Stimulated activated CD8-positive, alpha-beta memory T cell treated with anti-CD3 and anti-CD28 coated beads, Interleukin-12 subunit alpha, Interleukin-12 subunit beta, amount 100 ng/mL, for 1 hour (primary cell): ENCODE data around the gene APOM.

Experiments used
- DNase-seq: peaks from one replicate; pipeline ENCODE4 v3.0.0-alpha.2; 2020; ENCODE audit warnings: low read depth

Gene APOM

GRCh38 chr6:31658158-31658688 is 2.5 kb downstream of the APOM start:
- DNase-seq: no peak

- DNase-seq: no peak
These were observed 3.4 kb downstream of the APOM start for GRCh38 chr6:31658983-31659648.

GRCh38 chr6:31659649-31660380 is 4.1 kb downstream of the APOM start:
- no peak for DNase-seq

GRCh38 chr6:31660381-31661261 is 4.9 kb downstream of the APOM start, which contains the start of gene C6orf47:
TSS of gene C6orf47 (minus strand) at chr6:31660778. CDS start at chr6:31659947, 831 bp downstream.
- peak; percentile 65 for DNase-seq

- DNase-seq: no peak
These were observed 5.8 kb downstream of the APOM start for GRCh38 chr6:31661262-31662123.

- no peak for DNase-seq
These were observed 6.5 kb downstream of the APOM start for GRCh38 chr6:31662124-31662723.

- DNase-seq: no peak
These were observed 7.6 kb downstream of the APOM start for GRCh38 chr6:31663126-31663960.

GRCh38 chr6:31663961-31664789 is 8.5 kb downstream of the APOM start:
- no peak for DNase-seq

- DNase-seq: peak; percentile 88
These were observed 9.3 kb downstream of the APOM start, which contains the start of gene GPANK1 for GRCh38 chr6:31664790-31665500. TSS of gene GPANK1 (minus strand) at chr6:31664997. CDS start at chr6:31664478, 519 bp downstream.

- peak; percentile 98 for DNase-seq
These were observed 10.0 kb downstream of the APOM start, which contains the start of gene CSNK2B for GRCh38 chr6:31665501-31666336. TSS of gene CSNK2B (plus strand) at chr6:31666080. CDS start at chr6:31666832, 752 bp downstream.

- DNase-seq: no peak
These were observed 10.8 kb downstream of the APOM start for GRCh38 chr6:31666337-31666965.

GRCh38 chr6:31669676-31670075 is 14.0 kb downstream of the APOM start, which contains the start of gene LY6G5B:
TSS of gene LY6G5B (plus strand) at chr6:31669976. CDS start at chr6:31670951, 975 bp downstream.
- DNase-seq: no peak

GRCh38 chr6:31676322-31676903 is 20.7 kb downstream of the APOM start:
- no peak for DNase-seq

GRCh38 chr6:31676904-31677303 is 21.2 kb downstream of the APOM start:
- no peak for DNase-seq

GRCh38 chr6:31677955-31678354 is 22.3 kb downstream of the APOM start:
- no peak for DNase-seq
